ENCODE data around the gene TNS3. TPM values are rescaled to one million over a fixed set of nuclear protein-coding genes. Genes with fewer than 3 reads are reported as not detected.

TNS3 gene
- total RNA-seq, 2 experiments from 2014 or later, result 0.11 TPM

DNA sequence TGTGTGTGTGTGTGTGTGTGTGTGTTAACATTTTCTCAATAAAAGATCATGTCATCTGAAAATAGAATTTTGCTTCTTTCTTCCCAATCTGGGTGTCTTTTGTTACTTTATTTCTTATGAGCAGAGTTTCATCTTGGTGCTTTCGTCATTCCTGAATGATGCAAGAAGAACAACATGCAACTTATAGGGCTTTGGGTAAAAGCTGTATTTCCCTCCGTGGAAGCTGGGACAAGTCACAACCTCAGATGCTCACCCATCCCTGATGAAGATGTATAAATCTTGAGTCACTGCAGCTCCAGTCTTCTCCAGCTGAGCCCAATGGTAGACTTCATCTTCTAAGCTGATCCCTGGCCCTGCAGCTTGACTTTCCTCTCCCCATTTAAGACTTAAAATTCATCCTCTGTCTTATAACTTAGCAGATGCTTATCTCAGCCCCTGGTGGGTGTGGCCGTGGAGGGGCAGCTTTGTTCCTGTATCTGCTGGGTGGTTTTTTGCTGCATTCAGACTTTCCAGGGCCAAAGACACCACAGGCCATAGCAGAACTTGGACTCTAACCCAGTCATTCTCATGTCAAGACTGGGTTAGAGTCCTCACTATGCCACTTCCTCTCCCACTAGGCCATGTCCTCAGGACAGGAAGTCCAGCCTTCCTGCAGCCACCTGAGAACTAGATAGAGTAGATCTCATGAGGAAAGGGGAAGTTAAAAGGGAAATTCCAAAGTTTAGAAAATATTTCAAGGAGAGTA is 356.4 kb downstream of the TNS3 start:
- CTCF ChIA-PET, result no interaction called here
- H3K4me1 Mint-ChIP-seq, result no peaks in the 10 kb centered on the region
- H3K4me3 Mint-ChIP-seq, result no peak overlapping the region
- no peak overlapping the region for H3K27ac Mint-ChIP-seq
- intact Hi-C loops (cut with DNase I, micrococcal nuclease), result no loop called here
- no peak for DNase-seq
- POLR2A ChIA-PET, result no interaction called here
- H3K36me3 Mint-ChIP-seq (ENCODE audit: low read depth), result no peaks in the 10 kb centered on the region
- peaks cover 2% of the 10 kb centered on the region for H3K27me3 Mint-ChIP-seq
- H3K9me3 Mint-ChIP-seq (ENCODE audit: low read depth), result no peaks in the 10 kb centered on the region
- ATAC-seq, result no peak
